Skin of body (tissue), 2 donors: Measurements from ENCODE around the gene PTDSS2. TPM values are rescaled to one million over a fixed set of nuclear protein-coding genes. Genes with fewer than 3 reads are reported as not detected.
A peak's percentile ranks its signal among the peaks of the same experiment; 100 is the strongest.

Experiments
- DNase-seq: peaks from one replicate; lab custom pipeline; 2025; lab: John Stamatoyannopoulos, UW
- total RNA-seq: library from RNA; depleted of rRNA; stranded (reverse); fragments of >200 nt; gene quantifications from one replicate; pipeline ENCODE4 v1.2.3, GENCODE V29; 2014

The PTDSS2 gene
- total RNA-seq, 1 donor from 2014 or later, result 14.1 TPM

DNA sequence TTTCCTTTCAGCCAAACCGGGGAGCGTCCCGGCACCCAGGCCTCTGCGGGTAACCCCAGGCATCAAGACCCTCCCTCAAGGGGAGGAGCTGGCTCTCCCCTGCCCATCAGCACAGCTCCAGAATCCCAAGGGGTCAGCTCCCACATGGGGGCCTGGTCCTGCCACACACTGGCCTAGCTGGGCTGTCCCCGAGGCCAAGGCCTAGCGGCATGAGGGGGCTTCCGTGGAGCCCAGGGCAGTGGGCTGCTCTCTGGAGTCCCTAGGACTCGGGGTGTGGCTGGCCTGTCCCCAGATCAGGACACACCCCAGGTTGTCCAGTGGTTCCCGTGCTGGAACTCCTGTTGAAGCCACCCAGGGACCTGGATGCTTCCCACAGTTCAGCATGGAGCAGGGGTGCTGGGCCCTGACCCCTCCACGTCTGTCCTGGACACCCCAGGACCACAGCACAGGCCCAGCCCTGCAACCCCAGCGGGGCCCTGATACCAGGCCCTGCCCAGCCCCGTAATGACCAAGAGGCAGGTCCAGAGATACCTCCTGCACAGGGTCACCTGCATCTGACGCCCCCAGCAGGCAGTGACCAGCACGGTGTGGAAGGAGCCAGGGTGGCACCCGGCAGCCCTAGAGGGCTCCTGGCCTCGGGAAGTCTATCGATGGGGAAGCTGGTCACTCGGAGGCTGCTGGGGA is 79.8 kb downstream of the PTDSS2 start:
- no peak for DNase-seq

GRCh38 chr11:530960-531831 is 81.1 kb downstream of the PTDSS2 start:
- DNase-seq, result no peak

DNA sequence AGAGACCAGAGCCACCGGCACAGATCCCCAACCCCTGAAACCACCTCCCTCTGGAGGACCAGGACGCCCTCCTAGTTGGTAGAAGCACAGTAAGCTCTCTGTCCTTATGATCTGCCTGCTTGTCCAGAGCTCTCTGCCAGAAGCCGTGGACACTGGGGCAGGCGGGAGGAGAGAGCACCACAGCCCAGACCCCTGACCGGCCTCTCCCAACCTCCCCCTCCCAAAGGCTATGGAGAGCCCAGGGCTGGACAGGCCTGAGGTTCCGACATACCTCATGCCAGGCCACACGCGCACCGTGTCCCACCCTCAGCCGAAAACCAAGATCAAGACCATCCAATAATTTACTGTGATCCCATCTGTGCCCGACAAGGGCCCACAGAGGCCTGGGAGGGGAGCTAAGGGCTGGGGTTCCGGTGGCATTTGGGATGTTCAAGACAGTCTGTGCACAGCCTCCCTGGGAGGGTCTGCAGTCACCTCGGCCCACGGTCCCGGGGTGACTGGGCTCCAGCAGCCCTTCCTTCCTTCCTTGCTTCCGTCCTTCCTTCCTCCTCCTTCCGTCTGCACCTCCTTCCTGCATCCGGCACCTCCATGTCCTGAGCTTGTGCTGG is 81.9 kb downstream of the PTDSS2 start:
- DNase-seq, result no peak

- no peak for DNase-seq
These were observed 82.5 kb downstream of the PTDSS2 start for GRCh38 chr11:532527-532985.

DNA sequence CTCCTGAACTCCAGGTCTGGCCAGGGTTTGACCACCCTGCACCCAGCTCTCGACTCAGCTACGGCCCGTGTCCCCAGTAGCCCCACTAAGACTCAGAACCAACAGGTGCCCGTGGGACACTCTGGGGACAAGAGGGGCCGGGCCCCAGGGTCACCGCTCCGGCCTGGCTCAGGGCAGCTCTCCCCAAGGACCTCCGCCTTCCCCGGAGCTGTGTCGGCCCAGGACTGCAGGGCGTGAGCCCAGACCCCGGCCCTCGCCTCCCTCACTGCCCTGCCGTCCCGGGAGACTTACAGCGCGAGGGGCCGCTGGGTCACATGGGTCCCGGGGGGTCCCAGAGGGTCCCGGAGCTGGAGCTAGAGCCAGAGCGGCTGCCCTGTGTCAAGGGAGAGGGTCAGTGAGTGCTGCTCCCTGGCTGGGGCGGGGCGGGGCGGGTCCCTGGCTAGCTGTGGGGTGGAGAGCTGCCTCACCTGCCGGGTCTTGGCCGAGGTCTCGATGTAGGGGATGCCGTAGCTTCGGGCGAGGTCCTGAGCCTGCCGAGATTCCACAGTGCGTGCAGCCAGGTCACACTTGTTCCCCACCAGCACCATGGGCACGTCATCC is 83.0 kb downstream of the PTDSS2 start:
- no peak for DNase-seq

- DNase-seq, result no peak
These were observed 83.7 kb downstream of the PTDSS2 start for GRCh38 chr11:533586-534395.

DNA sequence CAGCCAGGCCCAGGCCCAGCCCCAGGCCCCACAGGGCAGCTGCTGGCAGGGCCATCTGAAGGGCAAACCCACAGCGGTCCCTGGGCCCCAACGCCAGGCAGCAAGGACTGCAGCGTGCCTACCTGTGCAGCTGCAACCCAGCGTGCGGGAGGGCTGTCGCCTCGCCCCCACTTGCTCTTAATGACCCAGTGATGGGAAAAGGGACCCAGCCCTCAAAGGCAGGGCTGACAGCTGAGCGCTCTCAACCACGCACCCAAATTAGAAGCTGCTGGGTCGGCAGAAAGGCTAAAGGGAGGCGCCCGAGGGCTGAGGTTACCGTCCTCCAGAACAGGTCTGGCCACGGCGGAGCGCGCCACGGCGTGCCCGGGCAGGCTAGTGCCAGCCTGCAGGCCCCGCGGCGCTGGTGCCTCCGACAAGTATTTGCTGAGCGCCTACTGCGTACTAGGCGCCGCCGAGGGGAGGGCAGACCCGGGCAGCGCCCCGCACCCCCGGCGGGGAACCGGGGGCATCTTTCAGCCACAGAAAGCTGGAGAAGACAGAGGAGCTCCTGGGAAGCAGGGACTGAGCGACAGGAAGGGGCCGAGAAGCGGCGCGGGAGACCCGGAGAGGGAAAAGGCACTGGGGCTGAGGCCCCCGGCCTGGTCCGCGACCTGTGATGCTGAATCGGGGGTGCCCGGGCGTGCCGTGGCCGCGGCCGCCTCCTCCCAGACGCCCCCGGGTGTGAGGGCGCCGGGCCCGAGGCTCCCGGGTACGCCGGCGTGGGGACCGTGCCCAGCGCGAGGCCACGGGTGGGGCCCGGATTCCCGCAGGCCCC is 84.5 kb downstream of the PTDSS2 start:
- no peak for DNase-seq

DNA sequence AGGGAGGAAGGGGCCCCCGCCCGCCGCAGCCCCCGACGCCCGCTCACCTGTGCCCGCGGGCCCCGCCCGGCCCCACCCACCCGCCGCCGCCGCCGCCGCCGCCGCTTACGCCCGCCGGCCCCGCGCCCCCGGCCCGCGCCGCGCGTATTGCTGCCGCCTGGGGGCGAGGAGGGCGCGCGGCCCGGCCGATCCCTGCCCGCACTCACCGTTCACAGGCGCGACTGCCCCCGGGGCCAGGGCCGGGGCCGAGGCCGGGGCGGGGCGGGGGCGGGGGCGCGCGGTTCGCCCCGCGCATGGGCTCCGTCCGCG is 85.1 kb downstream of the PTDSS2 start:
- no peak for DNase-seq

- peak; percentile 92 for DNase-seq
These were observed 85.7 kb downstream of the PTDSS2 start, which contains the start of gene HRAS for GRCh38 chr11:535519-536454. Gene HRAS, minus strand, starts transcription at chr11:535576.

- no peak for DNase-seq
These were observed 87.0 kb downstream of the PTDSS2 start, which contains the start of gene LRRC56 for GRCh38 chr11:536841-537621. Gene LRRC56, plus strand, starts transcription at chr11:537527. Its CDS starts 3,158 bp downstream, at chr11:540685.

DNA sequence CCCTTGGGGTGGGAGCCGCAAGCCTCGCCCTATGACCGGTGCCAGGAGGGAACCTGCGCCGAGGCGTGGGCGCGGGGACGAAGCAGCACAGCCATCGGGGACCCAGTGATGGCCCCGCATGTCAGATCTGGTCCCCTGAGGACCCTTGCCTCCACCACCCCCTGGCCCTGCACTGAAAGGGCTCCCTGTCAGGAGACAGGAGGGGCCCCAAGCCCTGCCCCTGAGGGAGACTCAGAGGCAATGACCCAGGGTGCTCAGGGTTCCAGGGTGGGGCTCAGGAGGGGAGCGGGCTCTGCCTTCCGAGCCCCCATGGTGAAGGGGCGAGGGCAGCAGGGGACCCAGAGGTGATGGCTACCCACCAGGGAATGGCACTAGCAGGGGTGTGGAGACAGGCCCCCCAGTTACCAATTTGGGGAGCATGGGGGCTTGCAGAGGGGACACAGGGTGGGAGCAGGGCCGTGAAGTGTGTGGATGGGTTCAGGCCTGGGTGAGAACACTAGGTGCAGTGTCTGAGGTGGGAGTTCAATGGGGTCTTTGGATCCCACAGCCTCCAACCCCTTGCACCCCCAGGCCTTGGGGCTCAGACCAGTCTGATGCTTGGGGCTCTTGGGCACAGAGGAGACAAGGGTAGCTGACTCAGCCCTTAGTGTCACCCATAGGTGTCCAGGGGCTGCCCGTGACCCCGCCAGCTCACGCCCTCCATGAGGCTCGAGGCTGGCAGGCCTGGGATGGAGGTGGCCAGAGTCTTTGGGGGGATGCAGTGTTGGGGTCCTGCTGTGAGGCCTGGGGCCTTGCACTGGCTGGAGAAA is 87.7 kb downstream of the PTDSS2 start:
- DNase-seq, result no peak

DNA sequence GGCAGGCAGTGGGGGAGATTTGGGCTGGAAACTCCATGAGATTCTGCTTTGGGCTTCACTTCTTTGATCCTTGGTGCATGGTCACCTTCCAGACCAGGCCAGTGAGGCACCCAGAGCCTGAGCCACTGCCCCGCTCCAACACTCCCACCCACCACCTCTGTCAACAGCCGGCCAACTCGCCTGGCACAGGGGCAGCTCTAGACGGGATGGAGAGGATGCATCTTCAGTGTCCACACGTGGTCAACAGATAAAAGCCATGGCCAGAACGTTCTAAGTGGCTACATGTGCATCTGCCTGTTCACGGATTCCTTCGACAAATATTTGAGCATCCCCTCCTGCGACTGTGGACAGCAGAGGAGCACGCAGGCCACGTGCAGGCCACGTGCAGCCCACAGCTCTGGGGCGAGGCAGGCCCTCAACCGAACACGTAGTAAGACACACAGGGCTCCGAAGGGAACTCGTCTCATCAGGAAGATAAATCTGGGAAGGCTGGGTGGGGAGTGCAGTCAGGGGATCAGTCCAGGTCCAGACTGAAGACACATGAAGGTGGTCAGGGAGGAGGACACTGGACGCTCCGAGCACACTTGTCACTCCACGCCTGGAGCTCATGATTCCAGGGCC is 88.5 kb downstream of the PTDSS2 start:
- no peak for DNase-seq

GRCh38 chr11:539971-540481 is 89.9 kb downstream of the PTDSS2 start:
- no peak for DNase-seq
